GM10266 (cell line): ENCODE measurements around the gene CDKN1A.

ENCODE experiments used
- DNase-seq: peaks from one replicate; pipeline ENCODE4 v3.0.0; 2012; ENCODE audit errors: extremely low spot score
- CTCF ChIP-seq: IDR thresholded peaks from 2 replicates; pipeline ENCODE4 v1.5.1; 2012; ENCODE audit warnings: mild to moderate bottlenecking, low read depth; ENCODE audit not compliant: control insufficient read depth, insufficient read depth; ENCODE audit errors: missing control alignments

Gene CDKN1A

DNA sequence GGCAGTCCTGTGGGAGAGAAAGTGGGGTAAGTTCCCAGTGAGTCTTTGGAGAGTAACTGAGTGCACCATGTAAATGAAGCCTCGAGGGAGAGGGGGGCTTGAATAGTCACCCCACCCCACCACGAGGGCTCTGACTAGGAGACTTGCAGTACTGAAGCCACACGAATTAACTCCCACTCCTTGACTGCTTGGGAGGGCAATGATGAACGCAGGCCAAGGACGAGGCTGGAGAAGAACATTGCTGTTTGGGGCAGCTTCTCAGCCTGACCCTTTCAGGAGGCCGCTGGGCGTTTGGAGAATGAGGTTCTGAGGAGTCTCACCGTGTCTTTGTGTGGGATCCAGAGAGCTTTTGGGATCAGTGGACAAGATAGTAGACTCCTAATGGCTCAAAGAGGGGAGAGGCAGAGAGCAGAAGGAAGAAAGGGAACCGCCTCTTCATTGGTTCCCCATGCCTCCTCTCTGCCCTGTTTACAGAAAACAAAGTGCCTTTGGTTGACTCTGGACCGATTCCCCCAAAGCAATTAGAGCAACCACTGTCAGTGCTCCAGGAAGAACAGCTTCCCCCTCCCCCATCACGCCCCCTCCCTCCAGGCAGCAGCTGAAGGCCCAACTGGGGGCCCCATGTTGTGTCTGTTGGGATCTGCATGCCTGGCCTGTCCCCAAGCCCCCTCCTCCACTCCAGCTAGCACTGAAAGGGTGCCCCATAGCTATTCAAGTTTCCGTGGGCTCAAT lies 41.7 kb upstream of the CDKN1A start:
- TF ChIP-seq CTCF = no peak
- DNase-seq = no peak

DNA sequence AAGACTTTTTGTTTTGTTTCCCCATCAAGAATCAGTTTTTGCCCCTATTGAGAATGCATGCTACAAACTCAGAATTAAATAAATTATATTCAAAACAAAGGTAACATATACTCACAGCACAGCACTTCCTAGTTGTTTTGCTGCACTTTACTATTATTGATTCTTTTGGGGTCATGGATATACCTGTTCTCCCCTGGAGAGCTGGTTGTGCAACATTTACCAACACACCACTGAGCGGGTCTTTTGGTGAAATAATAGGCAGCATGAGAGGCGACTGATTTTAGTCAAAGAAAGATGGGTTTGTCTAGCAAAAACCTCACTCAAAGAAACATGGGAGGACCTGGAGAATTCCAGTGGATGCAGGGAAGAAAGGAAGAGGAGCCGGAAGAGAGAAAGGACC lies 39.9 kb upstream of the CDKN1A start:
- no peak for DNase-seq
- no peak for TF ChIP-seq CTCF

DNA sequence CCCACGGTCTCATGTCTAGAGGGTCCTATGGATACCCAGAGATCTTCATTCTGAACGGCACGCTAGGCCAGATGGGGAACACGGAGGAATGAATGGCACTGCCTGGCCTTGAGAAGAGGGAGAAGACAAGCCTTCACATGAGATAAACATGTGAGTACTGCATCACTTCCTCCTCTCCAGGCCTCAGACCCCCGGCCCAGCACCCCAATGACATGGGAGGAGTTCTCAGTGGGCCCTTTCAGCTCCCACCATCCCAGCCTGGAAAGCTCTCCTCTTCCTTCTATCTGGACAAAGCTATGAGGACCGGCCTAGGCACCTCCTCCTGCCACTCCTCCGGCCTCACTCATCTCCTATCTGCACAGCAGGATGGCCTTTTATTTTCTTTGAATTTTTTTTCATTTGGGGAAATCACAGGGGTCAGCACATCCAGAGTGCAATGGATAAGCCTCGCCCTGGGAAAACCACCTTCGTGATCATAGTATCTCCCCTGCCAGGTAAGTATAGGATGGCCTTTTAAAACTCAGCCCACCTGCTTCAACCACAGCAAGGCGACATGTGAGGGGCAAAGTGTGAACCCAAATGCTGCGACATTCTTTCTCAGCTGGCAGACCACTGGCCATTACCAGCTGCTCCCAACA lies 39.2 kb upstream of the CDKN1A start:
- DNase-seq = no peak
- no peak for TF ChIP-seq CTCF

- no peak for DNase-seq
- TF ChIP-seq CTCF = no peak
Measured at GRCh38 chr6:36641543-36641942, 37.0 kb upstream of the CDKN1A start.

- TF ChIP-seq CTCF = no peak
- no peak for DNase-seq
Measured at GRCh38 chr6:36642913-36643817, 35.3 kb upstream of the CDKN1A start.

DNA sequence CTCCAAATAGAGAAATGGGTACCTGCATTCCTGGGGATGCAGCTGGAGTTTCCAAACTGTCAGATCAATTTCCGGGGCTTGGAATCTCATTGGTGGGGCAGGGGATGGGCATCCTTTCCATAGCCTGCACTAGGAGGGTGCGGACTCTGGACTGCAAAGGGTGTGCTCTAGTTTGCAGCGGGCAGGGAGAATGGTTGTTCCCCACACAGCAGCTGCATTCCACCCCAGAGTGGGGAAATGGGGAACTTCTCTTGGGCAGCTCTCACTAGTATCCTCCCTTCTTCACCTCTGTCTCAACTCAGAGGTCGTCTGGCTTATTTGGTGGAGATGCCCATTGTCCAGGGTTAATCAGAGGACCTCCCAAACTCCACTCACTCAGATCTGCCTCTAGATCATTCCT lies 34.5 kb upstream of the CDKN1A start:
- no peak for DNase-seq
- no peak for TF ChIP-seq CTCF
